ENCODE data around the gene MRTFA.
"Not testable (repeated sequence)": the region's sequence is repeated elsewhere in the genome, so short reads cannot be mapped to it uniquely, and the experiment has no call there.

MRTFA gene

GRCh38 chr22:40656651-40657050, 20.1 kb upstream of the MRTFA start:
- not testable (repeated sequence) for DNase-seq

- not testable (repeated sequence) for DNase-seq
Measured at GRCh38 chr22:40655941-40656340, 19.4 kb upstream of the MRTFA start.

- DNase-seq = no peak
Measured at GRCh38 chr22:40654522-40655167, 18.1 kb upstream of the MRTFA start.

GRCh38 chr22:40653361-40653760, 16.8 kb upstream of the MRTFA start:
- DNase-seq = no peak

- DNase-seq = peak; percentile 94
Measured at GRCh38 chr22:40651563-40652501, 15.3 kb upstream of the MRTFA start.

GRCh38 chr22:40651057-40651456, 14.5 kb upstream of the MRTFA start:
- DNase-seq = no peak

GRCh38 chr22:40648386-40648785, 11.9 kb upstream of the MRTFA start:
- DNase-seq = no peak

GRCh38 chr22:40645579-40646197, 9.2 kb upstream of the MRTFA start:
- no peak for DNase-seq

GRCh38 chr22:40642316-40642715, 5.8 kb upstream of the MRTFA start:
- DNase-seq = no peak

GRCh38 chr22:40641269-40641668, 4.8 kb upstream of the MRTFA start:
- no peak for DNase-seq

GRCh38 chr22:40638261-40638660, 1.7 kb upstream of the MRTFA start:
- DNase-seq = peak; percentile 20

- DNase-seq = peak; percentile 76
Measured at GRCh38 chr22:40637183-40638150, 948 bp upstream of the MRTFA start.

GRCh38 chr22:40635940-40636379, 559 bp downstream of the MRTFA start:
- DNase-seq = peak; percentile 43

GRCh38 chr22:40635043-40635939, 1.2 kb downstream of the MRTFA start:
- DNase-seq = no peak

GRCh38 chr22:40634119-40634903, 2.2 kb downstream of the MRTFA start:
- DNase-seq = no peak

GRCh38 chr22:40633036-40633435, 3.5 kb downstream of the MRTFA start:
- no peak for DNase-seq

- no peak for DNase-seq
Measured at GRCh38 chr22:40631925-40632324, 4.6 kb downstream of the MRTFA start.

- DNase-seq = no peak
Measured at GRCh38 chr22:40628354-40629042, 8.0 kb downstream of the MRTFA start.

- no peak for DNase-seq
Measured at GRCh38 chr22:40627612-40628011, 8.9 kb downstream of the MRTFA start.

- DNase-seq = no peak
Measured at GRCh38 chr22:40626851-40627250, 9.7 kb downstream of the MRTFA start.
